Thyroid gland (tissue), 4 donors: ENCODE data around the gene CHST9. TPM values are rescaled to one million over a fixed set of nuclear protein-coding genes. Genes with fewer than 3 reads are reported as not detected.

ENCODE experiments used
- DNase-seq, 2 donors: peaks; one replicate each; pipeline ENCODE4 v3.0.0-alpha.2; 2019
- H3K27ac ChIP-seq, 3 donors: fragments of 200-600 bp; sonication (generic); 1 replicate in 2 of 3; 2 replicates in 1 of 3; pipeline ENCODE4 v1.5.1; 2016 to 2019; ENCODE audit warnings: mild to moderate bottlenecking in 1 of 3, moderate library complexity in 1 of 3
- H3K27me3 ChIP-seq: fragments of 200-600 bp; sonication (generic); one replicate; pipeline ENCODE4 v1.5.1; 2019
- H3K36me3 ChIP-seq, 2 donors: fragments of 200-600 bp; sonication (generic); one replicate each; pipeline ENCODE4 v1.5.1; 2016 to 2019
- H3K4me1 ChIP-seq, 2 donors: fragments of 200-600 bp; sonication (generic); one replicate each; pipeline ENCODE4 v1.5.1; 2017 to 2019
- H3K4me3 ChIP-seq, 3 donors: fragments of 200-600 bp; sonication (generic); replicated peaks in 1 of 3; 1 replicate in 2 of 3; 2 replicates in 1 of 3; pipeline ENCODE4 v1.5.1; 2016; ENCODE audit warnings: mild to moderate bottlenecking in 1 of 3
- H3K9me3 ChIP-seq: fragments of 200-600 bp; sonication (generic); one replicate; pipeline ENCODE4 v1.5.1; 2017
- POLR2A ChIP-seq, 2 donors: fragments of 450-650 bp; IDR thresholded peaks; one replicate each; pipeline ENCODE4 v1.6.1; 2017; ENCODE audit warnings: antibody characterized with exemption in 2 of 2, mild to moderate bottlenecking in 2 of 2, moderate library complexity in 1 of 2
- WGBS, 2 donors: methylation state at CpG; one replicate each; pipeline ENCODE4 v1.1.5; 2017; 5-methylcytosine and 5-hydroxymethylcytosine counted together
- intact Hi-C: fragments of 100-400 bp; cut with DNase I; formaldehyde crosslinking; loops from one replicate; pipeline ENCODE4 v1.15.1; 2023
- total RNA-seq, 4 donors: library from RNA; depleted of rRNA; stranded (reverse); fragments of >200 nt; gene quantifications; one replicate each; pipeline ENCODE4 v1.2.3, GENCODE V29; 2016
- TF ChIP-seq, protein P1 (sequence below), 6 experiments: fragments of 200-600 bp in 3 of 6; fragments of 450-650 bp in 3 of 6; sonication (generic) in 3 of 6; IDR thresholded peaks; one replicate each; pipeline ENCODE4 v1.5.1; 2016 to 2019; ENCODE audit warnings: antibody characterized with exemption in 6 of 6, mild to moderate bottlenecking in 2 of 6, inconsistent platforms in 1 of 6, moderate library complexity in 1 of 6

The CHST9 gene
- total RNA-seq, 4 donors from 2014 or later: under 0.01 to 0.13 (median 0.05) TPM; not detected in 1

DNA sequence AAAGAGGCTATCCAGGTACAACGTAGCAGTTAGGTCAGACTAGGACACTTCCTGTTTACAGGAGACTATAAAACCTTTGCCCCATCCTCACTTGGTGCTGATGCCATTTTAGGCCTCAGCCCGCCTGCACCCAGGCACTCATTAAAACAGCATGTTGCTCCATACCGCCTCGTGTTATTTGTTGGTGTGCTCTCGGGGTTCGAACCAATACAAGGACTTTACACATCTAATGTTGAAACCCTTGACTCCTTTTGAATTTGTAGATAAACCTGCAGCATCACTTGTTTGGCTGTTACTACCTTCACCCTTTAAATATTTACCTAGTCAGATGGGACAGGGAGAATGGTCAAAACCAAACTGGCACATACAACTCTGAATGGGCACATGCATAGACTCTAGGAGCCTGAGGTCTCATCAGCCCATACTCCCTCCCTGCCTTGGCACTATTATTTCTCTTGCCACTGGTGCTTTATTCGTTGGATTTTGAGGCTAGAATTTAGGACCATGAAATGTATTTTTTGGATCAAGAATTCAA, 40.9 kb upstream of the CHST9 start:
- no peaks in the 10 kb centered on the region for H3K9me3 ChIP-seq
- no peaks in the 10 kb centered on the region for H3K4me1 ChIP-seq
- TF ChIP-seq, protein P1, sequence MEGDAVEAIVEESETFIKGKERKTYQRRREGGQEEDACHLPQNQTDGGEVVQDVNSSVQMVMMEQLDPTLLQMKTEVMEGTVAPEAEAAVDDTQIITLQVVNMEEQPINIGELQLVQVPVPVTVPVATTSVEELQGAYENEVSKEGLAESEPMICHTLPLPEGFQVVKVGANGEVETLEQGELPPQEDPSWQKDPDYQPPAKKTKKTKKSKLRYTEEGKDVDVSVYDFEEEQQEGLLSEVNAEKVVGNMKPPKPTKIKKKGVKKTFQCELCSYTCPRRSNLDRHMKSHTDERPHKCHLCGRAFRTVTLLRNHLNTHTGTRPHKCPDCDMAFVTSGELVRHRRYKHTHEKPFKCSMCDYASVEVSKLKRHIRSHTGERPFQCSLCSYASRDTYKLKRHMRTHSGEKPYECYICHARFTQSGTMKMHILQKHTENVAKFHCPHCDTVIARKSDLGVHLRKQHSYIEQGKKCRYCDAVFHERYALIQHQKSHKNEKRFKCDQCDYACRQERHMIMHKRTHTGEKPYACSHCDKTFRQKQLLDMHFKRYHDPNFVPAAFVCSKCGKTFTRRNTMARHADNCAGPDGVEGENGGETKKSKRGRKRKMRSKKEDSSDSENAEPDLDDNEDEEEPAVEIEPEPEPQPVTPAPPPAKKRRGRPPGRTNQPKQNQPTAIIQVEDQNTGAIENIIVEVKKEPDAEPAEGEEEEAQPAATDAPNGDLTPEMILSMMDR (IDR thresholded peaks at IDR 0.05): no peak
- no peak for TF ChIP-seq POLR2A (IDR thresholded peaks at IDR 0.05)
- H3K36me3 ChIP-seq: no peaks in the 10 kb centered on the region
- 87 to 92% methylated on average over 7 of the region's 7 CpGs for WGBS, 2 donors
- no peak for DNase-seq
- intact Hi-C loops: no loop called here
- H3K27me3 ChIP-seq: no peaks in the 10 kb centered on the region
- no peak overlapping the region for H3K27ac ChIP-seq
- no peak overlapping the region for H3K4me3 ChIP-seq

DNA sequence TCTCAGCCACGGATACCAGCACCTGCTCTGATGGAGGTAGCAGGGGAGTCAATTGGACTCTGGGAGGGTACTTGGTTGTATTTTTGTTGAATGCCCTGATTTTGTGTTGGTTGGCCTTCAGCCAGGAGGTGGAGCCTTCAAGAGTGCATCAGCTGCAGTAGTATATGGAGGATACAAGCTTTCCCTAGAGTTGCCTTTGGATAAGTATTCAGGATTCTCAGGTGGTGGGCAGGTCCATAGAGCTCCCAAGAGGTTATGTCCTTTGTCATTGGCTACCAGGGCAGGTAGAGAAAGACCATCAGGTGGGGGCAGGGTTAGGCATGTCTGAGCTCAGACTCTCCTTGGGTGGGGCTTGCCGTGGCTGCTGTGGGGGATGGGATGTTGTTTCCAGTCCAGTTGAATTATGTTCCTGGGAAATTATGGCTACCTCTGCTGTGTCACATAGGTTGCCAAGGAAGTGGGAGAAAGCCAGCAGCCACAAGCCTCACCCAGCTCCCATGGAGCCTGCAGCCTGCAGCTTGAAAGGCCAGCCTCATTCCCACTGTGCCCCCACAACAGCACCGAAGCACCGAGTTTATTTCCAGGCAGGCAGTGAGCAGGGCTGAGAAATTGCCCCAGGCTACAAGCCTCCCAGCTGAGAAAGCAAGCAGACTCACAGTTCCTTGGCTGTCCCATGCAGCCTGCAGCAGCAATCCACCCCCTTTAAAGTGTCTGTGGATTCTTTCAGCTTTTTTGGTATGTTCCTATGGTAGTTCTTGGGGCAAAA, 38.6 kb upstream of the CHST9 start:
- no peak for DNase-seq
- Histone ChIP-seq H3K4me1 (no peaks in the 10 kb centered on the region), H3K36me3 (no peaks in the 10 kb centered on the region), H3K27ac (no peak overlapping the region), H3K4me3 (no peak overlapping the region), H3K27me3 (no peaks in the 10 kb centered on the region), H3K9me3 (no peaks in the 10 kb centered on the region)
- TF ChIP-seq, protein P1 (IDR thresholded peaks at IDR 0.05): no peak
- TF ChIP-seq POLR2A (IDR thresholded peaks at IDR 0.05): no peak
- intact Hi-C loops: no loop called here
- WGBS, 2 donors: 44 to 59% methylated on average over 4 of the region's 4 CpGs

DNA sequence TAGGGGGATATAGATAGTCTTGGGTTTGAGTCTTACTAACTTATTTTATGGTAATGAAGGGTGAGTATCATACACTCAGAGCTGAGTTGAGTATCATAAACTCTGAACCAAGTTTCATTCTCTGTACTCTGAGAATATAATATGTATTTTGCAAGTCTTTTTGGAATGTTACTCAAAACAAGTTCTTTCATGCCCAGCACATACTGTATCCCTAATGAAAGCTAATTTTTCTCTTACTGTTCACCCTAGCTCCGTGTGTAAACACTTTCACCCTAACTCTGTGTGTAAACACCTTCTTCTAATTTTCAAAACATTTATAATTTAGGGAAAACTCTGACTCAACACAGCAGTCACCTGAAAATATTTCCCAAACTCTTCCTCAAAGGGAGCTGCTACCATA, 29.7 kb upstream of the CHST9 start:
- H3K27me3 ChIP-seq: no peaks in the 10 kb centered on the region
- no peak for DNase-seq
- H3K4me1 ChIP-seq: no peaks in the 10 kb centered on the region
- H3K27ac ChIP-seq: no peak overlapping the region
- H3K4me3 ChIP-seq: no peak overlapping the region
- WGBS, 2 donors: 73 to 84% methylated on average over 1 of the region's 1 CpG
- no peaks in the 10 kb centered on the region for H3K36me3 ChIP-seq
- TF ChIP-seq, protein P1 (IDR thresholded peaks at IDR 0.05): no peak
- TF ChIP-seq POLR2A (IDR thresholded peaks at IDR 0.05): no peak
- H3K9me3 ChIP-seq: no peaks in the 10 kb centered on the region
- intact Hi-C loops: no loop called here

DNA sequence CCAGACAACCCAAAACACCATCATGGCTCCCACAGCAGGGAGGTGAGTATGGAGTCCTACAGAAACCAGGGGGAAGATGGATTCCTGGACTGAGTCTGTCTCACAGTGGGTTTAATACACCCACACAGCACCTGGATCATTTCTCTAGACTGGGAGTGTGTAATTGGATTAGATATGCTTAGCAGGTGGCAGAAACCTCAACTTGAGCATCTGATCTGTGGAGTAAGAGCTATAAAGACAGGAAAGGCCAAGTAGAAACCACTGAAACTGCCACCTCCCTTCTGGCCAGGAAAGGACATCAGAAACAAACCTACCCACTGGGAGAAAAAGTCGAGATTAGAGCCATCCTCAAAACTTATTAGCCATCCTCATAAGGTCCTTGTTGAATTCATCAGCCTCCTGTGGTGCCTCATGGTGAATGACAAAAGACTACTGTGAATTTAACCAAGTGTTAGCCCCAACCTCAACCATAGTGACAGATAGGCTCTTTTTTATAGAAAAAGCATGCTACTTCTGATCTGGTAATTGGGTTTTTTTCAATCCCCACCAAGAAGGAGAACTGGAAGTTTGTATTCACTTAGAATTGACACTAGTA, 28.1 kb upstream of the CHST9 start:
- H3K27ac ChIP-seq: no peak overlapping the region
- DNase-seq: no peak
- no peaks in the 10 kb centered on the region for H3K27me3 ChIP-seq
- no peaks in the 10 kb centered on the region for H3K36me3 ChIP-seq
- H3K4me3 ChIP-seq: no peak overlapping the region
- intact Hi-C loops: no loop called here
- 62 to 71% methylated on average over 1 of the region's 1 CpG for WGBS, 2 donors
- no peaks in the 10 kb centered on the region for H3K4me1 ChIP-seq
- no peaks in the 10 kb centered on the region for H3K9me3 ChIP-seq
- no peak for TF ChIP-seq POLR2A (IDR thresholded peaks at IDR 0.05)
- TF ChIP-seq, protein P1 (IDR thresholded peaks at IDR 0.05): no peak

DNA sequence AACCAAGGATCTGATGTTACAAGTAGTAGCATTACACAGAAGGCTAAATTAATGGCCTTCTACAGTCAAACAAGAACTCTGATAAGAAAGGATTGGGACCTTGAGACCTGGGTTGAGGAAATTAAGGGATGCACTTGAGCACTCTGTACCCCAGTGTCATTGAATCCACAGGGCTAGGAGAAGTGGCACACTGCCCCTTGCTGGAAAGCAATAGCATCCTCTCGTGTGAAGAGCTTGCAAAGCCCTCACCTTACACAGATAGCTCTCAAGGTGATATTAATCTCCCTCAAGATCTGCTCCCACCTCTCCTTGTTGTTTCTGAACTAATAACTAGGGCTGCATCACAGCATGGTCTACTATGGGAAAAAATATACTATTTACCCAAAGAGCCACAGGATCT, 26.5 kb upstream of the CHST9 start:
- intact Hi-C loops: no loop called here
- Histone ChIP-seq H3K27ac (no peak overlapping the region), H3K27me3 (no peaks in the 10 kb centered on the region), H3K9me3 (no peaks in the 10 kb centered on the region), H3K4me3 (no peak overlapping the region), H3K4me1 (no peaks in the 10 kb centered on the region), H3K36me3 (no peaks in the 10 kb centered on the region)
- DNase-seq: no peak
- TF ChIP-seq, protein P1 (IDR thresholded peaks at IDR 0.05): no peak
- TF ChIP-seq POLR2A (IDR thresholded peaks at IDR 0.05): no peak
- 30 to 45% methylated on average over 1 of the region's 1 CpG for WGBS, 2 donors
